HG02981 (cell line): ENCODE data around the gene SLC6A13.

Experiments used
- ATAC-seq: cut with Tn5 transposase; IDR thresholded peaks from one replicate; pipeline ENCODE4 v1.9.1; 2021; ENCODE audit warnings: mild to moderate bottlenecking, moderate library complexity; ENCODE audit not compliant: unreplicated experiment

Gene SLC6A13

GRCh38 chr12:234891-235415 lies 27.7 kb downstream of the SLC6A13 start:
- ATAC-seq: no peak

- ATAC-seq: no peak
These were observed 28.6 kb downstream of the SLC6A13 start for GRCh38 chr12:234019-234418.

GRCh38 chr12:233615-233968 lies 29.0 kb downstream of the SLC6A13 start:
- ATAC-seq: no peak

- no peak for ATAC-seq
These were observed 29.7 kb downstream of the SLC6A13 start for GRCh38 chr12:232731-233614.

GRCh38 chr12:230925-231671 lies 31.5 kb downstream of the SLC6A13 start:
- no peak for ATAC-seq

- ATAC-seq: no peak
These were observed 33.0 kb downstream of the SLC6A13 start for GRCh38 chr12:229441-230191.

- no peak for ATAC-seq
These were observed 33.8 kb downstream of the SLC6A13 start for GRCh38 chr12:228846-229200.

- no peak for ATAC-seq
These were observed 34.5 kb downstream of the SLC6A13 start for GRCh38 chr12:227923-228845.

- no peak for ATAC-seq
These were observed 35.2 kb downstream of the SLC6A13 start for GRCh38 chr12:227286-227915.

GRCh38 chr12:226401-226800 lies 36.2 kb downstream of the SLC6A13 start:
- no peak for ATAC-seq

- no peak for ATAC-seq
These were observed 37.6 kb downstream of the SLC6A13 start for GRCh38 chr12:225012-225411.

GRCh38 chr12:224330-224729 lies 38.3 kb downstream of the SLC6A13 start:
- no peak for ATAC-seq

GRCh38 chr12:223841-224240 lies 38.8 kb downstream of the SLC6A13 start:
- no peak for ATAC-seq

- ATAC-seq: no peak
These were observed 40.9 kb downstream of the SLC6A13 start for GRCh38 chr12:221736-222135.

GRCh38 chr12:220946-221550 lies 41.6 kb downstream of the SLC6A13 start:
- no peak for ATAC-seq

GRCh38 chr12:220491-220890 lies 42.1 kb downstream of the SLC6A13 start:
- no peak for ATAC-seq

- peak; percentile 88 for ATAC-seq
These were observed 42.7 kb downstream of the SLC6A13 start for GRCh38 chr12:219891-220352.

GRCh38 chr12:218728-219590 lies 43.7 kb downstream of the SLC6A13 start:
- ATAC-seq: no peak
